ENCODE results near the gene ADGRE2.

Gene ADGRE2

GRCh38 chr19:14689598-14690503 is 88.5 kb downstream of the ADGRE2 start, which contains the start of gene ZNF333:
ZNF333 (plus strand) TSS chr19:14690048; CDS start chr19:14693492, 3,444 bp downstream.
- no peak for TF ChIP-seq Cebpa-rat (IDR thresholded peaks at IDR 0.05)
- Histone ChIP-seq H3K27ac (peak within 1 kb of the TSS; percentile 89 to 98 (median 96)), H4K20me1 (peaks cover 0 to 19% (median 5%) of the 10 kb centered on the region in 11 experiments; a peak in 9 of 22 replicates), H3K9me3 (replicated peaks in 1 of 11) (no peaks in the 10 kb centered on the region), H3K4me1 (peaks cover 25 to 61% (median 41%) of the 10 kb centered on the region in 10 experiments), H3K4me2 (peak within 1 kb of the TSS; percentile 87 to 96 (median 91)), H3K4me3 (peak within 1 kb of the TSS; percentile 76 to 94 (median 86)), H3K27me3 (no peaks in the 10 kb centered on the region), H3K9ac (peak within 1 kb of the TSS; percentile 86 to 96 (median 91)), H3K36me3 (peaks cover 16 to 24% (median 21%) of the 10 kb centered on the region in 11 experiments)

GRCh38 chr19:14686411-14686810 is 91.9 kb downstream of the ADGRE2 start:
- Histone ChIP-seq H3K9ac (no peak overlapping the region), H3K9me3 (replicated peaks in 1 of 11) (no peaks in the 10 kb centered on the region; a peak in 1 of 22 replicates), H3K36me3 (no peaks in the 10 kb centered on the region), H3K4me1 (peaks cover 34 to 78% (median 61%) of the 10 kb centered on the region in 10 experiments), H4K20me1 (no peaks in the 10 kb centered on the region), H3K4me3 (no peak overlapping the region), H3K27ac (no peak overlapping the region), H3K27me3 (no peaks in the 10 kb centered on the region), H3K4me2 (no peak overlapping the region)
- no peak for TF ChIP-seq Cebpa-rat (IDR thresholded peaks at IDR 0.05)

GRCh38 chr19:14683439-14683838 is 94.9 kb downstream of the ADGRE2 start:
- Histone ChIP-seq H3K27me3 (no peaks in the 10 kb centered on the region), H3K9me3 (replicated peaks in 1 of 11) (no peaks in the 10 kb centered on the region; a peak in 1 of 22 replicates), H3K4me1 (peaks cover 13 to 74% (median 40%) of the 10 kb centered on the region in 10 experiments), H3K4me3 (no peak overlapping the region), H4K20me1 (no peaks in the 10 kb centered on the region), H3K9ac (peak overlapping the region in 8 of 11 experiments; percentile 4 to 65 (median 48); a peak in 11 of 22 replicates), H3K27ac (peak overlapping the region in 10 of 11 experiments; percentile 45 to 86 (median 72); a peak in 18 of 22 replicates), H3K4me2 (peak overlapping the region; percentile 3 to 90 (median 75); a peak in 20 of 22 replicates), H3K36me3 (no peaks in the 10 kb centered on the region)
- TF ChIP-seq Cebpa-rat (IDR thresholded peaks at IDR 0.05) = peak in 9 of 11 experiments; percentile 36 to 92 (median 81); a peak in 13 of 22 replicates
